HCEC 1CT (cell line): Measurements from ENCODE around the gene SPAG5.

ENCODE experiments used
- DNase-seq: peaks from one replicate; pipeline ENCODE4 v3.0.0-alpha.2; 2017

Gene SPAG5

DNA sequence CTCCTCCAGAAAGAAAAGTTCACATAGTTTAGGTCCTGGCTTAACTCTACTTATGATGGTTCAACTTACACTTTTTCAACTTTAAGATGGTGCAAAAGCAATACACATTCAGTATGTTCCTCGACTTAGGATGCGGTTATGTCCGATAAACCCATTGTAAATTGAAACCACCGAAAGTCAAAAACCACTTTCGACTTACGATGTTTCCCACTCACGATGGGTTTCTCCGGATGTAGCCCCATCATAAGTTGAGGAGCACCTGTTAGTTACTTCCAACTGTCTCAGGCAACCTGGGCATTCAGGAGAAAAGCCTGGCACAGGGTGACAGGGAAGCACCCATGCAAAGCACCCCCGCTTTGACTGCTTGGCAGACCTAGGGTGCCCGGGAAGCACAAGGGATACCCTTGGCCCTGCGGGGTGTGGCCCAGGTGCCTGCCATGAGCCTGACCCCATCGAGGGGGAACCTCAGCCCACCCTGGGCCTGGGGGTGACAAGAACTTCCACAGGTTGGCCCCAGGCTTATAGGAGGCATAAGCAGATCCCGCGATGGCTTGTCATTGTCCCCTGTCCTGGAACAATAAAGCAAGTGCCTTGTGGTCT, 60.4 kb downstream of the SPAG5 start:
- DNase-seq: no peak

DNA sequence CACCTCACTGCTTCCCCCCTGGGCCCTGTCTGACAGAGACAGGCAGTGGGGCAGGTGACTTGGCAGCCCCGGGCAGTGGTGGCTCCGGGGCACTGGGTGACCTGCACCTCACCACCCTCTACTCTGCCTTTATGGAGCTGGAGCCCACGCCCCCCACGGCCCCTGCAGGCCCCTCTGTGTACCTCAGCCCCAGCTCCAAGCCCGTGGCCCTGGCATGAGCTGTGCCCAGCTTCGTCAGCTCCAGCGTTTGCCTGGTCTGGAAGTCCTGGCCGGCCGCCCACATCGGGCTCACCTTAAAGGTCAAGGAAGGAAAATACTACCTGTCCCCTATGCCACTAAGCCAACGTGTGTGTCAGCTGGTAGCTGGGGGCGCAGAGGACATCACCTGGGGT, 61.6 kb downstream of the SPAG5 start:
- no peak for DNase-seq

DNA sequence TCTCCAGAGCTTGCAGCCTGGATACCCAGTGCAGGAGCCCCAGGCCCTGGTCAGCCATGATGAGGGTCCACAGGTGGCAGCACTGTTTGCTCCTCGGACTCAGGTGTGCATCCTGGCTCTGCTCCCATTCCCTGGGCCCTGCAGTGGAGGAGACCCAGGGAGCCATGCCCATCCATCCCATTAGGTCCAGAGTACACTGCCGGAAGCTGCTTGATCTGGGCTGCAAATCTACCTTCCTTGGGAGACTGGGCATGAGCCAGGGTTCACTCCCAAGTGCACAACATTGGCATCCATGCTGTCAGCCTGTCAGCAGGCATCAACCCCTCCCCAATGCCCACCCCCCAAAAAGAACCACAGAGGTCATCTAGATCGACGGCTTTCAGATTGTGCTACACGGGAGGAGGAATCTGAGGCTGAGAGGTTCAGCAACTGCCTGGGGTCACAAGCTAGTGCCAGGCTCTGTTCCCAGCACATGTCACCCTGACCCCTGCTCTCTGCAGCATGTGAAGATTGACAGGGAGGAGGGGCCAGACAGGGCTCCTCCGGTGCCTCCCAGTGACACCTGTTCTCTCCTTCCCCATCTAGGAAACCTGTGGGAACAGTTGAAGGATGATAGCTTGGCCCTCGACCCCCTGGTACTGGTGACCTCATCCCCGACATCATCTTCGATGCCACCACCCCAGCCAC, 62.1 kb downstream of the SPAG5 start:
- DNase-seq: no peak

DNA sequence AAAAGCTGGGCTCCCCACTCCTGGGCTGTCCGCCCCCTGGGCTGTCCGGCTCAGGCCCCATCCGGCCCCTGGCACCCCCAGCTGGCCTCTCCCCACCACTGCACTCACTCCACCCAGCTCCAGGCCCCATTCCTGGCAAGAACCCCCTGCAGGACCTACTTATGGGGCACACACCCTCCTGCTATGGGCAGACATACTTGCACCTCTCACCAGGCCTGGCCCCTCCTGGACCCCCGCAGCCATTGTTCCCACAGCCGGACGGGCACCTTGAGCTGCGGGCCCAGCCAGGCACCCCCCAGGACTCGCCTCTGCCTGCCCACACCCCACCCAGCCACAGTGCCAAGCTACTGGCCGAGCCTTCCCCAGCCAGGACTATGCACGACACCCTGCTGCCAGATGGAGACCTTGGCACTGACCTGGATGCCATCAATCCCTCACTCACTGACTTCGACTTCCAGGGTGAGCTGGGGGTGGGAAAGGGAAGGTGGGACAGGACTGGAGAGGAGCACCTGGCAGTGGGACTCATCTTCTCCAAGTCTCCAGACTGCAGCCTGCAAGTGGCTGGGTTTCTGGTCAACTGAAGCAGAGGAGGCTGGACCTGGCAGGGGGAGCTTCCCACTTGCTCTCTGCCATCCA, 64.0 kb downstream of the SPAG5 start:
- no peak for DNase-seq

DNA sequence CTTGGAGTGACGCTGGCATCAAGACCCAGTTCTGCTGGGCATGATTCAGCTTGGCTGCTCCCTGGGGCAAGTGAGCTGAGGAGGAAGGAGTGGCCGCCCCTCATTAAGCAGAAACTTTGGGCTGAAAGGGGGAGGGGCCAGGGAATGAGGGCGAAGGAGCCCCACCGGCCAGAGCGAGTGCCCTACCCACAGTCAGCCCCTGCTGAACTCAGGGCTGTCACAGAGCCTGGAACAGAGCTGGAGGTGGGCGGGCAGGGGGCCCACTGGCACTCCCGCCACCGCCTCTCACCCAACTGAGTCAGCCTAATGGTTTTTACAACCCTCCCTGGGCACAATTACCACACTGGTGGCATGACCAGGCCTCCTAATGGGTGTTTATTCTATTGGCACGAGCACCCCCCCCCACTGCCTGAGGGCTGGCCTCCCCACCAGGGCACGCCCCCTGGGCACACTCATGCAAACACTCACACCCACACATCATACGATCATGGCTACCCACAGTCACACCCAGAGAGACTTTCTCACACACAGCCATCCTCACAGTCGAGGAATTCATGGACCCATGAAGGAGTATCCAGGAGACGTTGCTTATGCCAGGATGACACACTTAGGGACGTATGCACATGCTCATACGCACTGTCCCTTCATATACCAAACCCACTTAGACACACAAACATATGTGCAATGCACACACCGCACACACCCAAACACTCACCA, 65.6 kb downstream of the SPAG5 start:
- DNase-seq: no peak

DNA sequence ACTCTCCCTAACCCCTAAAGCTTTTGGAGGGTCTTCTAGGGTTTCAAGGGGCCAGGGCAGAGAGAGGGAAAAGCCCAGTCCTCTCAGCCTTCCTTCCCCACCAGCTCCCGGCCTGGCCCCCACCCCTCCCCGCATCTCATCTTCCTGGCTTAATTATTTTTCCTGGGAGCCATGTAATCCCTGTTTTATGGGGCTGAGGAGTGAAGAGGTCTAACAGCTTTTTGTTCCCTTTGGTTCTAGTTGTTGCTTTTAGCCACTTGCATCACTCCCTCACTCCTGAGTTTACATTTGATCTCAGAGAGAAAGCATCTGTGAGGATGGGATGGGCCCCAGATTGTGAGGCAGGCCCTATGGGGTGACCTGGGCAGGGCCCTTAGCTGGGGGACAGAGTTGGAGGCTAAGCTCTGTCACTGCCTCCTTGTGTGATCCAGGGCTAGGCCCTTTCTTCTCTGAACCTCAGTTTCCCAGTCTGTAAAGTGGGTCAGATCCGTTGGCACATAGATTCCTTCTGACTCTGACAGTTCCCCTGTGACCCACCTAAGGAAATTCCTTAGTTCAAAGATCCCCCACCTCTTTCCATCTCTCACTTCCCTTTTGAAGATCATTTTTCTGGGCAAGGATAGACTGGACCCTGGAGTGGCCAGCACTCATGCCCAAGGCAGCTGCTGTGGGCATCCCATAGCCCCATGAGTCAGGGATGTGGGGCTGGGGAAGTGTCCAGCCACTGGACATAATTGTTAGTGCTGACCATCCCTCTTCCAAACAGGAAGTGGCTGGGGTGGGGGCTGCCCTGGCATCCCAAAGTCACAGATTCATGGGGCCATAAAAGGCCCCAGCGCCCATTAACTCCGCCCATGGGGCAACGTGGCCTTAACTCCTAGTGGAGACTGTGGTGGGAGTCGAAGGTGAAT, 66.5 kb downstream of the SPAG5 start:
- DNase-seq: no peak

DNA sequence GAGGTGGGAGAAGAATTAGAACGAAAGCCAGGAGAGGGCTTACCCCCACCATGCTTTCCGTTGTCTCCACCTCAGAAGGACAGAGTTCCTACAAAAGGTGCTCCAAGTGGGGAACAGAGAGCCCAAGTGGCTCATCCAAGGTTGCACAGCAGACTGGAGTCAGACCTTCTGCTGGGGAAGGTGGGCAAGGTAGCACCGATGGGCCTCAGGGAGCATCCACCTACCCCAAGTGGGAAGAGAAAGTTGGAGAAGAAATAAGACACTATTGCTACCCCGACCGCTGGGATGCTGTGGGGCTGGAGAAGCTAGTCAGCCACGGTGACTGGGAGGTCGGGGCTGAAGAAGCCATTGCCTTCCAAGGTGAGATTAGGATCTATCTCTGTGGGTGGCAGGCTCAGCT, 67.9 kb downstream of the SPAG5 start:
- no peak for DNase-seq

DNA sequence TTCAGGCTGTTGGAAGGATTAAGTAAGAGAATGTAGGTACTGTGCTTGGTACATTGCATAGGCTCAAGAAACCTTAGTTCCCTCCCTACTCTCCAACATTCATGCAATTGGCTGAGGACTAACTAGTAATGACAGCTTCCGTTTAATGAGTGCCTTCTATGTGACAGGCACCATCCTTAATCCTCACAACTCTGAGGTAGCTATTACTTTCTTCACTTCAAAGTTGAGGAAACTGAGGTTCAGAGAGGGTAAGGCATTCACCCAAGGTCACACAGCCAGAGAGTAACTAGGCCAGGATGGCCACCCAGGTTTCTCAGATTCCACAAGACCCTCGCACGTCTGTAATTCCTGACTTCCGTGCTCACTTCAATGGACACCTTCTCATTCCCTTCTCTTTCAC, 68.6 kb downstream of the SPAG5 start:
- no peak for DNase-seq

DNA sequence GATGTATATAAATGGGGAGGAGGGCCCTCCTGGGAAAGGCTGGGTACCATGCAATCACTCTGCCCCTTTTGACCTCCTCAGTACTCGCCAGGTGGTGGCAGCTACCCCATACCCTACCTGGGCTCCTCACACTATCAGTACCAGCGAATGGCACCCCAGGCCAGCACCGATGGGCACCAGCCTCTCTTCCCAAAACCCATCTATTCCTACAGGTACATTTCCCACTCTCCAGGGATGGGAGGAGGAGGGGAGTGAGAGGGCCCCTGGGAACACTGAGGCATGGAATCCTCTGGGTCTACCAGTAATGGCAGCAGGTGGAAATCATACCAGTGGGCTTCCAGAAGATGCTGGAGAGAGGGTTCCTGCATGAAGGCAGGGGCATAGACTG, 69.8 kb downstream of the SPAG5 start:
- no peak for DNase-seq

DNA sequence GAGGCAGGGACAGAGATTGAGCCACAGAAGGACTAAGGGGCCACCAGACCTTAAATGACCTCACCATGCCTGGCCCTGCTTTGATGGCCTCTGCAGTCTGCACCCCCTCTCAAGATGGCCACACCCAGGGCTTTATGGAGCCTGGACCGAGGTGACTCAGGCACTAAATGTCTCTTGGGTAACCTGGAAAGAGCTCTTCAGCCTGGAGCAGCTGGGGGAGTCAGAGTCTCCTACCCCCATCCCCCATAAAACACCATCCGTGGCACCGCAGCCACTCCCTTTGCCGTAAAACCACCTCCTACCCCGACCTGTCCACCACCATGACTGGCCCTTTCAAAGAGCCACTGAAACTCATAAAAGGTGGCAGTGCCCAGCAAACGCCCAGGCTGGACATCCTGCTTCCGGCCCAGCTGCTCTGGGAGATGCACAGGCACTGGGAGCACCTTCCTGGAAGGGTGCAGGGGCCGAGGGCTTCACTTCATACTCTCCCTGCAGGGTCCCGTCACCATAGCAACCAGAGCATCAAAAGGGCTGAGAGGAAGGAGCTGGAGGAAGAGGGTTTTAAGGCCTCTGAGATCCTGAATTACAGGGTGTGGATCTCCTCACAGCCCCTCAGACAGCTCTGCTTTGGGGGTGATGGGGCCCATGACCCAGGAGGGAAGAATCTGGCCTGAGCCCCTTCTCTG, 70.4 kb downstream of the SPAG5 start:
- no peak for DNase-seq

DNA sequence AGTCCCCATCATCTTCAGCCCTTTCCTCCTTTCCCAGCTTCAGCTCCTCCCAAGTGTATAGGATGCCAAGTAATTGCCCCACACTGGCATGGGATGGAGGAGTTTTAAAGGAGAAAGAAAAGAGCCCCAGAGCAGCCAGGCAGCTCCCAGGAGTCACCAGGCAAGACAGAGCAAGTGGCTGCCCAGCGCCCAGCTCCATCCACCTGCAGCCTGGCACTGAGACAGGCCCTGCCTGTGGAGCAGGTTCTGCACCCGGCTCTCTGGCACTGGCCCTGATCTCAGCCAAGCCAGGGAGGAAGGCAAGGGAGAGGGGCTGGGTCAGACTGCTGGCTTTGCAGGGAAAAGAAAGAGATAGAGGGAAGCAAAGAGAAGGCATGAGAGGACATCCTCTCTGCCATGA, 71.0 kb downstream of the SPAG5 start:
- DNase-seq: no peak
